Stimulated activated CD8-positive, alpha-beta memory T cell treated with anti-CD3 and anti-CD28 coated beads, Interleukin-15, amount 100 ng/mL, for 24 hours (primary cell): Measurements from ENCODE around the gene JAKMIP1.

Experiments
- DNase-seq: peaks from one replicate; pipeline ENCODE4 v3.0.0-alpha.2; 2020; ENCODE audit warnings: low read depth

The JAKMIP1 gene

GRCh38 chr4:6042293-6043063, 157.9 kb downstream of the JAKMIP1 start:
- no peak for DNase-seq

GRCh38 chr4:6041800-6042199, 158.5 kb downstream of the JAKMIP1 start:
- DNase-seq, result no peak

GRCh38 chr4:6038711-6039110, 161.6 kb downstream of the JAKMIP1 start:
- DNase-seq, result no peak

GRCh38 chr4:6035786-6036185, 164.6 kb downstream of the JAKMIP1 start:
- no peak for DNase-seq

GRCh38 chr4:6033381-6033780, 167.0 kb downstream of the JAKMIP1 start:
- no peak for DNase-seq

GRCh38 chr4:6032249-6033244, 167.8 kb downstream of the JAKMIP1 start:
- DNase-seq, result no peak

- DNase-seq, result no peak
These were observed 168.5 kb downstream of the JAKMIP1 start for GRCh38 chr4:6031846-6032245.

GRCh38 chr4:6030679-6031078, 169.7 kb downstream of the JAKMIP1 start:
- DNase-seq, result no peak

GRCh38 chr4:6029254-6029653, 171.1 kb downstream of the JAKMIP1 start:
- DNase-seq, result no peak

- DNase-seq, result no peak
These were observed 172.2 kb downstream of the JAKMIP1 start for GRCh38 chr4:6028168-6028567.

GRCh38 chr4:6027392-6027791, 173.0 kb downstream of the JAKMIP1 start:
- no peak for DNase-seq

GRCh38 chr4:6024313-6024960, 175.9 kb downstream of the JAKMIP1 start:
- DNase-seq, result no peak

- DNase-seq, result no peak
These were observed 176.6 kb downstream of the JAKMIP1 start for GRCh38 chr4:6023731-6024130.

- no peak for DNase-seq
These were observed 177.6 kb downstream of the JAKMIP1 start for GRCh38 chr4:6022607-6023288.

GRCh38 chr4:6021831-6022606, 178.3 kb downstream of the JAKMIP1 start:
- DNase-seq, result no peak

GRCh38 chr4:6020613-6021012, 179.7 kb downstream of the JAKMIP1 start:
- no peak for DNase-seq

GRCh38 chr4:6019316-6020263, 180.8 kb downstream of the JAKMIP1 start:
- no peak for DNase-seq

GRCh38 chr4:6018331-6018730, 182.0 kb downstream of the JAKMIP1 start, which contains the start of gene C4orf50:
C4orf50 (minus strand) TSS chr4:6018431.
- no peak for DNase-seq

GRCh38 chr4:6017800-6018199, 182.5 kb downstream of the JAKMIP1 start:
- DNase-seq, result no peak

GRCh38 chr4:6017030-6017429, 183.3 kb downstream of the JAKMIP1 start:
- no peak for DNase-seq
